Epithelial cell of esophagus (primary cell): Measurements from ENCODE around the gene BARX1.

Source experiments
- DNase-seq: peaks from one replicate; pipeline ENCODE4 v3.0.0; 2010; ENCODE audit warnings: low read depth
- H3K4me3 ChIP-seq: 2 replicates; pipeline ENCODE4 v1.5.1; 2011; ENCODE audit warnings: mild to moderate bottlenecking, low read length, control low read depth
- CTCF ChIP-seq: IDR thresholded peaks from 2 replicates; pipeline ENCODE4 v1.5.1; 2011; ENCODE audit warnings: low read depth, mild to moderate bottlenecking, low read length, control low read depth, inconsistent platforms; ENCODE audit not compliant: insufficient read depth; ENCODE audit errors: missing control alignments

BARX1 gene

DNA sequence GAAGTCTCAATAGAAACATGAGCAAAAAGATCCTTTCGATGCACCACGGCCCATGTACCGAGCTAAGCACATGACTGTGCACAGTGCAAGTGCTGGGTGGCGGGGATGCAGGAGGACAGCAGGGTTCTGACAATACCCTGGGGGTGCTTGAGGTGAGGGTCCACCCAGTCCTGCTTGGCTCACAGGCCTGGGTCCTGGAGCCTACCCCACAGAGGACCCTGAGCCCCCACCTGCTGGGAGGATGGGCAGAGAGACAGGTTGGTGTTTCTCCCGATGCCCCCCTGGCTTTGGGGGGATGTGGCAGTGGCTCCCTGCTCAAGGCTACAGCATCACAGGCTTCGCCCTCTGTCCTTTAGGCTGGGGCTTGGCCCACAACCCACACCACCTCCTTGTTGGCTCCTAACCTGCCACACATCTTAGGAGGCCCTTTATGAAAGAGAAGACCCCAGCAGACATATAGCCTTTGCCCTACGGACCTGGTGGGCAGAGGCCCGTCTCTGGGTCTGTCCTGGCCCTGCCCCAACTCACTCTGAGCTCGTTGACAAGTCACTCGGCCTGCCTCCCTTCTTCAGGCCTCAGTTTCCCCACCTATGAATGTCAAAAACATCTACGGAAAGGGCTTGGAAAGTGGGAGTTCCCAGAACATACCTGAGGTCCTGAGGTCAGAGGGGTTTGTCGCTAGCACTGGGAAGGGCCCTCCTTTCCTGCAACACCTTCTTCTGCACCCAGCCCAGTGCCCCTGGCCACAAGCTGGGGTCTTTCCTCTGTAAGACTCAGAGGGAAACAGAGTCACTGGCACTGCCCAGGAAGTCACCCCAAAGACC, 50.3 kb downstream of the BARX1 start:
- no peak for DNase-seq
- TF ChIP-seq CTCF, result no peak
- no peak overlapping the region for H3K4me3 ChIP-seq

- no peak for TF ChIP-seq CTCF
- H3K4me3 ChIP-seq, result no peak overlapping the region
- DNase-seq, result no peak
Measured at GRCh38 chr9:93903886-93904648, 51.1 kb downstream of the BARX1 start.

- TF ChIP-seq CTCF, result no peak
- H3K4me3 ChIP-seq, result no peak overlapping the region
- DNase-seq, result no peak
Measured at GRCh38 chr9:93902780-93903655, 52.1 kb downstream of the BARX1 start.

GRCh38 chr9:93902051-93902779, 52.9 kb downstream of the BARX1 start:
- no peak for TF ChIP-seq CTCF
- DNase-seq, result no peak
- H3K4me3 ChIP-seq, result no peak overlapping the region
